GM23338 (cell line): ENCODE data around the gene PNMA5. TPM values are rescaled to one million over a fixed set of nuclear protein-coding genes. Genes with fewer than 3 reads are reported as not detected.

ENCODE experiments used
- ATAC-seq: fragments of 200-7000 bp; cut with Tn5 transposase; 3 replicates; pipeline ENCODE4 v1.9.1; 2020
- DNase-seq: peaks from one replicate; pipeline ENCODE4 v3.0.0-alpha.2; 2015; ENCODE audit warnings: low spot score
- H2AFZ ChIP-seq: fragments of 200-600 bp; sonication (generic); 2 replicates; pipeline ENCODE4 v1.8.0; 2016; ENCODE audit warnings: antibody characterized with exemption, mild to moderate bottlenecking, moderate library complexity
- H3F3A ChIP-seq: fragments of 200-600 bp; sonication (generic); replicated peaks from 2 replicates; pipeline ENCODE4 v1.8.0; 2017; ENCODE audit warnings: antibody characterized with exemption, mixed run types, low read depth
- H3K27ac ChIP-seq: fragments of 200-600 bp; sonication (generic); 2 replicates; pipeline ENCODE4 v1.6.1; 2016; ENCODE audit warnings: low read depth
- H3K27me3 ChIP-seq: fragments of 200-600 bp; sonication (generic); 2 replicates; pipeline ENCODE4 v1.8.0; 2016; ENCODE audit warnings: mild to moderate bottlenecking, mixed run types, moderate library complexity; ENCODE audit not compliant: insufficient read depth
- H3K36me3 ChIP-seq: fragments of 200-600 bp; sonication (generic); 2 replicates; pipeline ENCODE4 v1.8.0; 2016; ENCODE audit warnings: mild to moderate bottlenecking; ENCODE audit not compliant: insufficient read depth
- H3K4me1 ChIP-seq: fragments of 200-600 bp; sonication (generic); 2 replicates; pipeline ENCODE4 v1.8.0; 2016; ENCODE audit warnings: mild to moderate bottlenecking, moderate library complexity; ENCODE audit not compliant: insufficient read depth
- H3K4me2 ChIP-seq: fragments of 200-600 bp; sonication (generic); 2 replicates; pipeline ENCODE4 v1.7.1; 2017; ENCODE audit warnings: mixed run types
- H3K4me3 ChIP-seq: fragments of 200-600 bp; sonication (generic); 2 replicates; pipeline ENCODE4 v1.6.1; 2016; ENCODE audit warnings: mixed run types
- H3K79me2 ChIP-seq: fragments of 200-600 bp; sonication (generic); replicated peaks from 2 replicates; pipeline ENCODE4 v1.8.0; 2017; ENCODE audit warnings: mild to moderate bottlenecking; ENCODE audit not compliant: insufficient read depth
- H3K9me2 ChIP-seq: fragments of 200-600 bp; sonication (generic); 2 replicates; pipeline ENCODE4 v1.8.0; 2017; ENCODE audit not compliant: insufficient read depth
- H4K20me1 ChIP-seq: fragments of 200-600 bp; sonication (generic); replicated peaks from 2 replicates; pipeline ENCODE4 v1.8.0; 2017; ENCODE audit warnings: mild to moderate bottlenecking; ENCODE audit not compliant: insufficient read depth
- H3K27ac Mint-ChIP-seq: 2 replicates; pipeline ENCODE4 v1.8.0; 2020; ENCODE audit warnings: inconsistent platforms, mild to moderate bottlenecking, moderate library complexity, mixed read lengths
- H3K27me3 Mint-ChIP-seq: 3 replicates; pipeline ENCODE4 v1.8.0; 2022; ENCODE audit warnings: low read depth, mild to moderate bottlenecking, moderate library complexity, mixed read lengths, inconsistent platforms; ENCODE audit not compliant: insufficient read depth, poor library complexity
- H3K36me3 Mint-ChIP-seq: 3 replicates; pipeline ENCODE4 v1.8.0; 2021; ENCODE audit warnings: low read depth, mild to moderate bottlenecking, inconsistent platforms, moderate library complexity, mixed read lengths
- H3K4me1 Mint-ChIP-seq: 3 replicates; pipeline ENCODE4 v1.8.0; 2020; ENCODE audit warnings: mild to moderate bottlenecking, inconsistent platforms, mixed read lengths
- H3K4me3 Mint-ChIP-seq: 3 replicates; pipeline ENCODE4 v1.8.0; 2021; ENCODE audit warnings: moderate library complexity, mild to moderate bottlenecking, inconsistent platforms, mixed read lengths
- H3K9me3 Mint-ChIP-seq: 3 replicates; pipeline ENCODE4 v1.8.0; 2020; ENCODE audit warnings: moderate library complexity, mild to moderate bottlenecking, inconsistent platforms, mixed read lengths
- CREB1 ChIP-seq: fragments of 250-450 bp; sonication (Bioruptor Pico); IDR thresholded peaks from 2 replicates; pipeline ENCODE4 v1.5.0; 2020; ENCODE audit warnings: low read depth, mild to moderate bottlenecking, moderate library complexity
- CTCF ChIP-seq, 2 experiments: fragments of 200-600 bp in 1 of 2; sonication (generic) in 1 of 2; conservative IDR thresholded peaks; 2 replicates each; pipeline versions ENCODE4 v1.5.1 to v1.6.1; 2016 to 2017; ENCODE audit warnings: antibody characterized with exemption in 2 of 2, low read depth in 2 of 2, mild to moderate bottlenecking in 2 of 2, moderate library complexity in 1 of 2
- ETS1 ChIP-seq: IDR thresholded peaks from 2 replicates; pipeline ENCODE4 v1.6.1; 2016; ENCODE audit warnings: antibody characterized with exemption
- EZH2 ChIP-seq: fragments of 200-600 bp; sonication (generic); IDR thresholded peaks from one replicate; pipeline ENCODE4 v1.8.0; 2017; ENCODE audit warnings: antibody characterized with exemption, mild to moderate bottlenecking, low read depth; ENCODE audit not compliant: unreplicated experiment
- EZH2phosphoT487 ChIP-seq: fragments of 200-600 bp; sonication (generic); IDR thresholded peaks from one replicate; pipeline ENCODE4 v1.8.1; 2018; ENCODE audit warnings: antibody characterized with exemption; ENCODE audit not compliant: unreplicated experiment
- JUNB ChIP-seq: IDR thresholded peaks from one replicate; pipeline ENCODE4 v1.6.1; 2016; ENCODE audit warnings: antibody characterized with exemption; ENCODE audit not compliant: unreplicated experiment
- NANOG ChIP-seq: IDR thresholded peaks from 2 replicates; pipeline ENCODE4 v1.6.1; 2016; ENCODE audit warnings: antibody characterized with exemption, borderline replicate concordance
- POLR2AphosphoS5 ChIP-seq: IDR thresholded peaks from 2 replicates; pipeline ENCODE4 v1.6.1; 2016; ENCODE audit warnings: antibody characterized with exemption, low read depth
- REST ChIP-seq: IDR thresholded peaks from one replicate; pipeline ENCODE4 v1.6.1; 2018; ENCODE audit warnings: antibody characterized with exemption; ENCODE audit not compliant: unreplicated experiment
- STAT1 ChIP-seq: IDR thresholded peaks from one replicate; pipeline ENCODE4 v1.6.1; 2016; ENCODE audit warnings: antibody characterized with exemption; ENCODE audit not compliant: unreplicated experiment
- ZNF114 ChIP-seq: fragments of 250-450 bp; sonication (Bioruptor Pico); IDR thresholded peaks from 2 replicates; pipeline ENCODE4 v1.5.0; 2020; ENCODE audit warnings: mild to moderate bottlenecking, moderate library complexity
- ZNF331 ChIP-seq: fragments of 250-450 bp; sonication (Bioruptor Pico); IDR thresholded peaks from 2 replicates; pipeline ENCODE4 v1.5.0; 2020; ENCODE audit warnings: low read depth, mild to moderate bottlenecking, moderate library complexity
- ZNF462 ChIP-seq: fragments of 250-450 bp; sonication (Bioruptor Pico); IDR thresholded peaks from 2 replicates; pipeline ENCODE4 v1.5.0; 2020; ENCODE audit warnings: mild to moderate bottlenecking, moderate library complexity
- polyA plus RNA-seq: library from polyadenylated mRNA; unstranded; fragments of >200 nt; fragmentation: Nextera tagmentation; extraction: Ambion mirVana; gene quantifications from 2 replicates; pipeline ENCODE4 v1.2.1, GENCODE V29; 2016
- total RNA-seq: library from RNA; depleted of rRNA; stranded (reverse); fragments of >200 nt; shearing (Covaris generic); gene quantifications from 2 replicates; pipeline ENCODE4 v1.2.3, GENCODE V29; 2014

The PNMA5 gene
- total and polyA plus RNA-seq, 2 experiments from 2014 or later, result 0.24 to 0.49 TPM

- H3K36me3 Mint-ChIP-seq, result 0 out of 3 replicates have a peak, but pooled peaks cover 3% of the 10 kb centered on the region
- Histone ChIP-seq H3K4me3 (no peak overlapping the region), H3K4me1 (no peaks in the 10 kb centered on the region), H3F3A (no peaks in the 10 kb centered on the region), H3K4me2 (no peak overlapping the region), H3K27me3 (no peaks in the 10 kb centered on the region), H3K36me3 (no peaks in the 10 kb centered on the region), H3K79me2 (no peaks in the 10 kb centered on the region), H4K20me1 (no peaks in the 10 kb centered on the region), H2AFZ (no peak overlapping the region), H3K9me2 (no peaks in the 10 kb centered on the region), H3K27ac (no peak overlapping the region)
- no peaks in the 10 kb centered on the region for H3K4me1 Mint-ChIP-seq
- no peak overlapping the region for H3K27ac Mint-ChIP-seq
- TF ChIP-seq EZH2 (no peak), CREB1 (CRISPR knock-in tag) (no peak), ZNF114 (CRISPR knock-in tag) (no peak), JUNB (no peak), EZH2phosphoT487 (no peak), NANOG (no peak), ZNF462 (CRISPR knock-in tag) (no peak), CTCF (conservative IDR thresholded peaks at IDR 0.05; ENCODE audit: low read depth in 2 of 2) (no peak), STAT1 (no peak), ETS1 (no peak), REST (no peak), ZNF331 (CRISPR knock-in tag) (no peak), POLR2AphosphoS5 (no peak)
- DNase-seq, result no peak
- peaks cover 1% of the 10 kb centered on the region for H3K27me3 Mint-ChIP-seq
- H3K4me3 Mint-ChIP-seq, result no peak overlapping the region
- H3K9me3 Mint-ChIP-seq, result no peaks in the 10 kb centered on the region
- ATAC-seq, result no peak
Observed at GRCh38 chrX:152945021-152945979, 48.6 kb downstream of the PNMA5 start.
